Measurements from ENCODE around the gene STXBP5.

DNA sequence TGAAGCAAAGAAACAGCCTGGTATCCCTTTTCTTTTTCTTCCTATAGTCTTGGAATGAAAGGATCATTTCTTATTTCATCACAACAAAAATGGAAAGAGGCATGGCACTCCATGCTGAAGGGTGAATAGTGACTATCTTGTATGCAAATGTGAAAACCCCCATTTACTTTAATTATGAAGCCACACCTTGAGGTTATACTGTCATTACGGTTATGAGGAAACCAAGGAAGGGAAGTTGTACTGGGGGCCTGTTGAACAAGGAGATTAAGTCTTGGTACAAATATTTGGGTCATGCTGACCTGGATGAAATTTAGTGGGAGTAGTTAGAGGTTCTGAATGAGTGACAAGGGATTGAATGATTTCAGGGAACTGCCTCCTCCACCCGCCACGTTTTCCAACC, 8.7 kb upstream of the STXBP5 start:
- TF ChIP-seq EZH2 (IDR thresholded peaks at IDR 0.05; ENCODE audit: insufficient read depth, poor library complexity, severe bottlenecking) (no peak), EZH2phosphoT487 (IDR thresholded peaks at IDR 0.05; ENCODE audit: insufficient read depth, low read depth) (no peak)

Data from GM23248 (cell line).